Measurements from ENCODE around the gene PRKD1. TPM values are rescaled to one million over a fixed set of nuclear protein-coding genes. Genes with fewer than 3 reads are reported as not detected.

PRKD1 gene
- total RNA-seq, 4 donors from 2014 or later = 3.5 to 6.4 (median 4.4) TPM

- TF ChIP-seq POLR2A (IDR thresholded peaks at IDR 0.05) = no peak
- TF ChIP-seq EP300 (IDR thresholded peaks at IDR 0.05; ENCODE audit: low read depth) = no peak
- TF ChIP-seq POLR2AphosphoS5 (IDR thresholded peaks at IDR 0.05) = no peak
- no peak for TF ChIP-seq CTCF (IDR thresholded peaks at IDR 0.05)
- Histone ChIP-seq H3K4me3 (no peak overlapping the region), H3K4me1 (no peaks in the 10 kb centered on the region), H3K9me3 (no peaks in the 10 kb centered on the region), H3K36me3 (no peaks in the 10 kb centered on the region), H3K27ac (no peak overlapping the region), H3K27me3 (no peaks in the 10 kb centered on the region)
- intact Hi-C loops (cut with DNase I; ENCODE audit: low total_unique reads) = no loop called here
- 52 to 60% methylated on average over 1 of the region's 1 CpG for WGBS, 2 donors (ENCODE audit: low coverage in 1 of 2)
- in situ Hi-C loops (cut with MboI; ENCODE audit: low pct_ligation_motif_present in 1 of 4, low pct_unique_long_range_greater_than_20kb in 1 of 4, low sequenced_read_pairs in 3 of 4) = no loop called here
- DNase-seq = no peak
Observed at GRCh38 chr14:29716150-29716549, 211.5 kb downstream of the PRKD1 start.

- 89% methylated on average over 1 of the region's 1 CpG; no CpG with 5 or more reads in 1 of the 2 donors for WGBS, 2 donors (ENCODE audit: low coverage in 1 of 2)
- TF ChIP-seq POLR2AphosphoS5 (IDR thresholded peaks at IDR 0.05) (no peak), POLR2A (IDR thresholded peaks at IDR 0.05) (no peak), CTCF (IDR thresholded peaks at IDR 0.05) (no peak), EP300 (IDR thresholded peaks at IDR 0.05; ENCODE audit: low read depth) (no peak)
- Histone ChIP-seq H3K27ac (no peak overlapping the region), H3K9me3 (no peaks in the 10 kb centered on the region), H3K36me3 (no peaks in the 10 kb centered on the region), H3K27me3 (no peaks in the 10 kb centered on the region), H3K4me3 (no peak overlapping the region), H3K4me1 (no peaks in the 10 kb centered on the region)
- DNase-seq = no peak
- intact Hi-C loops (cut with DNase I; ENCODE audit: low total_unique reads) = no loop called here
- in situ Hi-C loops (cut with MboI; ENCODE audit: low pct_ligation_motif_present in 1 of 4, low pct_unique_long_range_greater_than_20kb in 1 of 4, low sequenced_read_pairs in 3 of 4) = no loop called here
Observed at GRCh38 chr14:29712601-29713000, 215.0 kb downstream of the PRKD1 start.

GRCh38 chr14:29710015-29710414, 217.6 kb downstream of the PRKD1 start:
- intact Hi-C loops (cut with DNase I; ENCODE audit: low total_unique reads) = no loop called here
- no peak for TF ChIP-seq EP300 (IDR thresholded peaks at IDR 0.05; ENCODE audit: low read depth)
- TF ChIP-seq CTCF (IDR thresholded peaks at IDR 0.05) = peak in 1 of 5 experiments; percentile 12
- Histone ChIP-seq H3K4me1 (no peaks in the 10 kb centered on the region), H3K27me3 (no peaks in the 10 kb centered on the region), H3K36me3 (no peaks in the 10 kb centered on the region), H3K4me3 (no peak overlapping the region), H3K9me3 (no peaks in the 10 kb centered on the region), H3K27ac (no peak overlapping the region)
- in situ Hi-C loops (cut with MboI; ENCODE audit: low pct_ligation_motif_present in 1 of 4, low pct_unique_long_range_greater_than_20kb in 1 of 4, low sequenced_read_pairs in 3 of 4) = no loop called here
- 47 to 71% methylated on average over 2 of the region's 2 CpGs for WGBS, 2 donors (ENCODE audit: low coverage in 1 of 2)
- no peak for DNase-seq

- no peaks in the 10 kb centered on the region for H3K27me3 ChIP-seq
- H3K27ac ChIP-seq = no peak overlapping the region
- no peak for DNase-seq
- H3K36me3 ChIP-seq = no peaks in the 10 kb centered on the region
- intact Hi-C loops (cut with DNase I; ENCODE audit: low total_unique reads) = no loop called here
- TF ChIP-seq CTCF (IDR thresholded peaks at IDR 0.05) (no peak), EP300 (IDR thresholded peaks at IDR 0.05; ENCODE audit: low read depth) (no peak), POLR2A (IDR thresholded peaks at IDR 0.05) (no peak), POLR2AphosphoS5 (IDR thresholded peaks at IDR 0.05) (no peak)
- in situ Hi-C loops (cut with MboI; ENCODE audit: low pct_ligation_motif_present in 1 of 4, low pct_unique_long_range_greater_than_20kb in 1 of 4, low sequenced_read_pairs in 3 of 4) = no loop called here
- no peaks in the 10 kb centered on the region for H3K9me3 ChIP-seq
- no peaks in the 10 kb centered on the region for H3K4me1 ChIP-seq
- H3K4me3 ChIP-seq = no peak overlapping the region
Observed at GRCh38 chr14:29709490-29709889, 218.2 kb downstream of the PRKD1 start.
